ENCODE data around the gene UNCX.

UNCX gene

GRCh38 chr7:1233333-1234048 is 819 bp downstream of the UNCX start:
- no peak for DNase-seq

- no peak for DNase-seq
Measured at GRCh38 chr7:1234049-1234880, 1.6 kb downstream of the UNCX start.

- no peak for DNase-seq
Measured at GRCh38 chr7:1234881-1235500, 2.3 kb downstream of the UNCX start.

GRCh38 chr7:1235501-1236131 is 2.9 kb downstream of the UNCX start:
- DNase-seq = no peak

GRCh38 chr7:1236132-1236661 is 3.5 kb downstream of the UNCX start:
- no peak for DNase-seq

- no peak for DNase-seq
Measured at GRCh38 chr7:1236831-1237701, 4.4 kb downstream of the UNCX start.

GRCh38 chr7:1237704-1238255 is 5.1 kb downstream of the UNCX start:
- DNase-seq = no peak

GRCh38 chr7:1238450-1238882 is 5.8 kb downstream of the UNCX start:
- DNase-seq = no peak

GRCh38 chr7:1238931-1239802 is 6.5 kb downstream of the UNCX start:
- no peak for DNase-seq

- no peak for DNase-seq
Measured at GRCh38 chr7:1239803-1240516, 7.3 kb downstream of the UNCX start.

- no peak for DNase-seq
Measured at GRCh38 chr7:1240517-1241257, 8.0 kb downstream of the UNCX start.

GRCh38 chr7:1241258-1241602 is 8.6 kb downstream of the UNCX start:
- no peak for DNase-seq

- DNase-seq = no peak
Measured at GRCh38 chr7:1241603-1242255, 9.1 kb downstream of the UNCX start.

- DNase-seq = no peak
Measured at GRCh38 chr7:1242256-1242605, 9.6 kb downstream of the UNCX start.

GRCh38 chr7:1242606-1243289 is 10.1 kb downstream of the UNCX start:
- DNase-seq = no peak

- DNase-seq = no peak
Measured at GRCh38 chr7:1243290-1243963, 10.8 kb downstream of the UNCX start.

- DNase-seq = no peak
Measured at GRCh38 chr7:1243964-1244416, 11.3 kb downstream of the UNCX start.

Measured in NCI-H2081 (cell line).